Thymus (tissue), 11 donors: ENCODE data around the gene MNAT1. TPM values are rescaled to one million over a fixed set of nuclear protein-coding genes. Genes with fewer than 3 reads are reported as not detected.
"Not testable (repeated sequence)": the region's sequence is repeated elsewhere in the genome, so short reads cannot be mapped to it uniquely, and the experiment has no call there.

Experiments
- DNase-seq, 9 donors: peaks; one replicate each; pipeline ENCODE4 v3.0.0-alpha.2; 2013; ENCODE audit warnings: low spot score in 9 of 9, low read depth in 6 of 9, missing footprints in 1 of 9
- H3K27ac ChIP-seq, 2 donors: one replicate each; pipeline ENCODE4 v1.5.1; 2013; ENCODE audit warnings: control low read depth in 1 of 2, low read depth in 1 of 2, low read length in 1 of 2, mild to moderate bottlenecking in 1 of 2, moderate library complexity in 1 of 2
- H3K27me3 ChIP-seq, 2 donors: one replicate each; pipeline ENCODE4 v1.5.1; 2013; ENCODE audit warnings: low read length in 1 of 2; ENCODE audit not compliant: control insufficient read depth in 2 of 2, insufficient read depth in 1 of 2
- H3K36me3 ChIP-seq, 2 donors: one replicate each; pipeline ENCODE4 v1.5.1; 2013; ENCODE audit warnings: low read length in 1 of 2, mild to moderate bottlenecking in 1 of 2, moderate library complexity in 1 of 2; ENCODE audit not compliant: control insufficient read depth in 2 of 2, insufficient read depth in 2 of 2
- H3K4me1 ChIP-seq, 2 donors: one replicate each; pipeline ENCODE4 v1.5.1; 2013; ENCODE audit warnings: low read length in 2 of 2; ENCODE audit not compliant: control insufficient read depth in 2 of 2, insufficient read depth in 2 of 2
- H3K4me3 ChIP-seq, 2 donors: one replicate each; pipeline ENCODE4 v1.5.1; 2013; ENCODE audit warnings: low read length in 2 of 2, control low read depth in 1 of 2, mild to moderate bottlenecking in 1 of 2
- H3K9me3 ChIP-seq, 2 donors: one replicate each; pipeline ENCODE4 v1.5.1; 2013; ENCODE audit warnings: low read length in 1 of 2, mild to moderate bottlenecking in 1 of 2; ENCODE audit not compliant: control insufficient read depth in 2 of 2, insufficient read depth in 1 of 2
- WGBS: extraction: QIAGEN DNeasy Blood & Tissue Kit; methylation state at CpG from one replicate; pipeline ENCODE4 v1.1.7; 2013; 5-methylcytosine and 5-hydroxymethylcytosine counted together
- polyA plus RNA-seq: library from polyadenylated mRNA; stranded (reverse); fragments of 200-250 nt; gene quantifications from one replicate; pipeline ENCODE4 v1.2.3, GENCODE V29; 2013
- total RNA-seq: library from RNA; stranded (reverse); fragments of 120-200 nt; gene quantifications from one replicate; pipeline ENCODE4 v1.2.4, GENCODE V29; 2013
- donor health status: healthy.

Gene MNAT1
- total and polyA plus RNA-seq, 2 donors, result 35.6 to 64.0 TPM

DNA sequence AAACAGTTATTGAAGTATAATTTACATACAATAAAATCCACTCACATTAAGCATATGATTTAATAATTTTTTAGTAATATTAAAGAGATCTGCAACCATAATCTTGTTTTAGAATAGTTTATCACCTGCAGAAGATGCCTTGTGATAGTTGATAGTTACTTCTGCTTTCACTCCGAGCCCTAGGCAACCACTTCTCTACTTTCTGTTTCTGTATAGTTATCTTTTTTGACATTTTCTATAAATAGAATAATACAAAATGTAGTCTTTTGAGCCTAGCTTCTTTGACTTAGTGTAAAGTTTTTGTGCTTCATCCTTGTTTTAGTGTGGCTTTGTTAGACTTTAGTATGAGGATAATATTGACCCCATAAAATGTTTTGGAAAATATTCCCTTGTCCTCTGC, 111.0 kb downstream of the MNAT1 start:
- H3K4me3 ChIP-seq, result no peak overlapping the region
- no peaks in the 10 kb centered on the region for H3K27me3 ChIP-seq
- H3K36me3 ChIP-seq, result no peaks in the 10 kb centered on the region
- 23% methylated on average over 1 of the region's 1 CpG for WGBS
- no peaks in the 10 kb centered on the region for H3K4me1 ChIP-seq
- peak in 2 of 9 donors; percentile 4 to 5 for DNase-seq
- H3K27ac ChIP-seq, result no peak overlapping the region
- H3K9me3 ChIP-seq, result no peaks in the 10 kb centered on the region

- Histone ChIP-seq H3K27me3 (no peaks in the 10 kb centered on the region), H3K4me1 (no peaks in the 10 kb centered on the region), H3K36me3 (no peaks in the 10 kb centered on the region), H3K27ac (no peak overlapping the region), H3K4me3 (no peak overlapping the region), H3K9me3 (no peaks in the 10 kb centered on the region)
- no peak for DNase-seq
- 99% methylated on average over 2 of the region's 2 CpGs for WGBS
Observed at GRCh38 chr14:60848066-60848465, 113.5 kb downstream of the MNAT1 start.

- DNase-seq, H3K27me3 ChIP-seq, H3K27ac ChIP-seq, H3K9me3 ChIP-seq, H3K4me3 ChIP-seq, H3K4me1 ChIP-seq, H3K36me3 ChIP-seq: not testable (repeated sequence)
- 98% methylated on average over 5 of the region's 5 CpGs for WGBS
Observed at GRCh38 chr14:60851692-60852091, 117.1 kb downstream of the MNAT1 start.

- 96% methylated on average over 2 of the region's 2 CpGs for WGBS
- no peak for DNase-seq
- no peaks in the 10 kb centered on the region for H3K27me3 ChIP-seq
- H3K4me3 ChIP-seq, result no peak overlapping the region
- H3K9me3 ChIP-seq, result no peaks in the 10 kb centered on the region
- no peaks in the 10 kb centered on the region for H3K4me1 ChIP-seq
- no peak overlapping the region for H3K27ac ChIP-seq
- no peaks in the 10 kb centered on the region for H3K36me3 ChIP-seq
Observed at GRCh38 chr14:60856111-60856510, 121.5 kb downstream of the MNAT1 start.

DNA sequence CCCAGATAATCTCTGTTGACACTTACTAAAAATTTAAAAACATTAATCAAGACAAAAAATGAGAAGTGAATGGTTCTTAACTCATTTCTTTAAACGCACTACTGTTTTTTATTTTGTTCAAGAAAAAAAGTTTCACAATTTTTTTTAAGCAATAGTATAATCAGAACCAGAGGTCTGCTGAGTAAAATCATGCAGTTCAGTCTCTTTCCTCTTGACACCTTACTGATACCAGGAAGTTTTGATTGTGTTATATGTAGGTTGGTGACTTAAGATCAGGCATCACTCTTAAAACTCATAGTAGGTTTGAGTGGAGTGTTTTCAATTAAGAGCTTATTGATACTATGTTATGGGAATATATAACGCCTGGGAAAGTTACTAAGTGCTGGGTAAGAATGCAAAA, 125.0 kb downstream of the MNAT1 start:
- Histone ChIP-seq H3K4me3 (no peak overlapping the region), H3K27ac (no peak overlapping the region), H3K36me3 (no peaks in the 10 kb centered on the region), H3K27me3 (no peaks in the 10 kb centered on the region), H3K9me3 (no peaks in the 10 kb centered on the region), H3K4me1 (no peaks in the 10 kb centered on the region)
- 95% methylated on average over 2 of the region's 2 CpGs for WGBS
- DNase-seq, result no peak

DNA sequence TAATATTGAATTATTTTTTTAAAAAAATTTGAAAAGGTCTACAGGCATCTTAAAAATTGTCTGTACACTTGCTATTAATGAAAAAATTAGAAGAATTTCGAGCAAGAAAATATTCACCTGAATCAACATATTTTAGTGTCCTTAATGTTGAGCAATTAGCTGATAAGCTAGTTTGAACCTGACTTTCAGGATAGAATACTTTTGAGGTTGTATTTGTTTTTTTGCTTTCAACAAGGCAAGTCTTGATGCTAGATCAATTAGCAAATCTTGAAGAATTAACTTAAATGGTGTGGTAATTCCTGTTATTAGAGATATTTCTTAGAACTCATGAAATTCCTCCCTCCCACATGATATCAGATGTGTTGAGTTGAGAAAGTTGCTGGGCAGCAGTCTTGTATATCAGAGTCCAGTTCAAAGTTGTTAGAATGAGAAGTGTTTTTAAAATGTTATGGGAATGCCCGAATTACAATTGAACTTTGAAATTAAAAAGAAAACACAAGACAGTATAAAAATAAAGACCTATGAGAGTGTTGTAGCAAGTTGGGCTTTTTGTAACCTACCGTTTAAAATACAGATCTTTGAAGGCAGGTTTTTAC, 127.1 kb downstream of the MNAT1 start:
- no peak overlapping the region for H3K27ac ChIP-seq
- no peaks in the 10 kb centered on the region for H3K9me3 ChIP-seq
- H3K27me3 ChIP-seq, result no peaks in the 10 kb centered on the region
- H3K4me3 ChIP-seq, result no peak overlapping the region
- no peak for DNase-seq
- H3K36me3 ChIP-seq, result no peaks in the 10 kb centered on the region
- no peaks in the 10 kb centered on the region for H3K4me1 ChIP-seq
- WGBS, result 95% methylated on average over 3 of the region's 3 CpGs

DNA sequence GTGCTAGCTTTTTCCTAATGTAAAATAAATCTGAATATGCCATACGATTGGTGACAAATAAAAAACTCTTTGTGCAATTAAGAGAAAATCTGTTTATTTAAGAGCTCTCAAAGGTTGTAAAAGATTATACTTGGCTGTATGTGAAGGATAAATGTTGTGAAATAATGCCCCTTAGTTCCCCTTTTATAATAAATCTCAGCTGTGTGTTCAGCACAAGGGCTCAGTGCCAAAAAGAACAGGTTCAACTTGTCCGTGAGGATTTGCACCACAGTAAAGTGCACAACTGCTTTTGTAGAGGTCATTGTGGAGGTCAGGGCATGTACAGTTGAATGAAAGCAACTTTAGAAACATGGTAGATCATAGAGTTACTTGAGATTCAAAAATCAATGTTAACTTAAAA, 127.7 kb downstream of the MNAT1 start:
- Histone ChIP-seq H3K36me3 (no peaks in the 10 kb centered on the region), H3K27ac (no peak overlapping the region), H3K4me1 (no peaks in the 10 kb centered on the region), H3K4me3 (no peak overlapping the region), H3K27me3 (no peaks in the 10 kb centered on the region), H3K9me3 (no peaks in the 10 kb centered on the region)
- DNase-seq, result no peak
- 89% methylated on average over 2 of the region's 2 CpGs for WGBS

GRCh38 chr14:60863249-60863648, 128.7 kb downstream of the MNAT1 start:
- no peak overlapping the region for H3K27ac ChIP-seq
- DNase-seq, result no peak
- 97% methylated on average over 2 of the region's 2 CpGs for WGBS

GRCh38 chr14:60865378-60866127, 131.0 kb downstream of the MNAT1 start:
- no peaks in the 10 kb centered on the region for H3K27me3 ChIP-seq
- H3K36me3 ChIP-seq, result no peaks in the 10 kb centered on the region
- H3K9me3 ChIP-seq, result no peaks in the 10 kb centered on the region
- H3K4me1 ChIP-seq, result no peaks in the 10 kb centered on the region
- 95% methylated on average over 4 of the region's 4 CpGs for WGBS
- no peak overlapping the region for H3K4me3 ChIP-seq
- DNase-seq, result no peak
- no peak overlapping the region for H3K27ac ChIP-seq

More at GRCh38 chr14:60863249-60863648, 128.7 kb downstream of the MNAT1 start:
- no peaks in the 10 kb centered on the region for H3K27me3 ChIP-seq
- no peaks in the 10 kb centered on the region for H3K9me3 ChIP-seq
- H3K4me1 ChIP-seq, result no peaks in the 10 kb centered on the region
- no peaks in the 10 kb centered on the region for H3K36me3 ChIP-seq
- H3K4me3 ChIP-seq, result no peak overlapping the region
